ENCODE measurements around the gene HAUS7. TPM values are rescaled to one million over a fixed set of nuclear protein-coding genes. Genes with fewer than 3 reads are reported as not detected.

Gene HAUS7
- total RNA-seq, 1 experiment from 2014 or later = 29.3 TPM

- Histone ChIP-seq H3K27ac (no peak overlapping the region), H4K20me1 (ENCODE audit: insufficient read depth) (no peaks in the 10 kb centered on the region), H3K9me3 (ENCODE audit: insufficient read depth, low read depth) (no peaks in the 10 kb centered on the region), H3K79me2 (ENCODE audit: low read depth) (no peaks in the 10 kb centered on the region), H3K36me3 (ENCODE audit: low read depth) (no peaks in the 10 kb centered on the region), H3K4me3 (no peak overlapping the region), H3F3A (ENCODE audit: insufficient read depth, low read depth) (no peaks in the 10 kb centered on the region), H3K4me2 (no peak overlapping the region), H3K9me2 (ENCODE audit: insufficient read depth) (no peaks in the 10 kb centered on the region), H3K4me1 (replicated peaks; ENCODE audit: insufficient read depth) (no peaks in the 10 kb centered on the region), H3K27me3 (ENCODE audit: insufficient read depth, low read depth) (peaks cover 13% of the 10 kb centered on the region), H2AFZ (no peak overlapping the region)
- no TSS peak for BruUV-seq (replicated peaks)
- POLR2A ChIA-PET (ENCODE audit: unreplicated experiment) = no interaction called here
- intact Hi-C loops (cut with micrococcal nuclease; ENCODE audit: unreplicated experiment) = no loop called here
- no peak for DNase-seq
- CTCF ChIA-PET = interaction anchor here (0.6 kb wide), 1 partner anchor 145 kb away, joined by 3 read pairs; no protein-coding TSS in a partner anchor
- TF ChIP-seq, protein P1, sequence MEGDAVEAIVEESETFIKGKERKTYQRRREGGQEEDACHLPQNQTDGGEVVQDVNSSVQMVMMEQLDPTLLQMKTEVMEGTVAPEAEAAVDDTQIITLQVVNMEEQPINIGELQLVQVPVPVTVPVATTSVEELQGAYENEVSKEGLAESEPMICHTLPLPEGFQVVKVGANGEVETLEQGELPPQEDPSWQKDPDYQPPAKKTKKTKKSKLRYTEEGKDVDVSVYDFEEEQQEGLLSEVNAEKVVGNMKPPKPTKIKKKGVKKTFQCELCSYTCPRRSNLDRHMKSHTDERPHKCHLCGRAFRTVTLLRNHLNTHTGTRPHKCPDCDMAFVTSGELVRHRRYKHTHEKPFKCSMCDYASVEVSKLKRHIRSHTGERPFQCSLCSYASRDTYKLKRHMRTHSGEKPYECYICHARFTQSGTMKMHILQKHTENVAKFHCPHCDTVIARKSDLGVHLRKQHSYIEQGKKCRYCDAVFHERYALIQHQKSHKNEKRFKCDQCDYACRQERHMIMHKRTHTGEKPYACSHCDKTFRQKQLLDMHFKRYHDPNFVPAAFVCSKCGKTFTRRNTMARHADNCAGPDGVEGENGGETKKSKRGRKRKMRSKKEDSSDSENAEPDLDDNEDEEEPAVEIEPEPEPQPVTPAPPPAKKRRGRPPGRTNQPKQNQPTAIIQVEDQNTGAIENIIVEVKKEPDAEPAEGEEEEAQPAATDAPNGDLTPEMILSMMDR (conservative IDR thresholded peaks at IDR 0.05) = no peak
- TF ChIP-seq EZH2 (IDR thresholded peaks at IDR 0.05; ENCODE audit: low read depth) = no peak
Measured at GRCh38 chrX:153515435-153515834, 45.1 kb upstream of the HAUS7 start.

- ChIA-PET CTCF (no interaction called here), POLR2A (ENCODE audit: unreplicated experiment) (interaction anchor here (0.5 kb wide), 1 partner anchor 551 kb away, joined by 3 read pairs; no protein-coding TSS in a partner anchor)
- Histone ChIP-seq H3F3A (ENCODE audit: insufficient read depth, low read depth) (no peaks in the 10 kb centered on the region), H3K27me3 (ENCODE audit: insufficient read depth, low read depth) (peaks cover 11% of the 10 kb centered on the region; the same call in 1 of the 2 replicates), H3K4me3 (no peak overlapping the region), H3K4me1 (replicated peaks; ENCODE audit: insufficient read depth) (no peaks in the 10 kb centered on the region), H3K9me2 (ENCODE audit: insufficient read depth) (no peaks in the 10 kb centered on the region), H3K36me3 (ENCODE audit: low read depth) (no peaks in the 10 kb centered on the region), H3K79me2 (ENCODE audit: low read depth) (no peaks in the 10 kb centered on the region), H3K27ac (no peak overlapping the region), H4K20me1 (ENCODE audit: insufficient read depth) (no peaks in the 10 kb centered on the region), H3K9me3 (ENCODE audit: insufficient read depth, low read depth) (no peaks in the 10 kb centered on the region), H3K4me2 (no peak overlapping the region), H2AFZ (no peak overlapping the region)
- intact Hi-C loops (cut with micrococcal nuclease; ENCODE audit: unreplicated experiment) = no loop called here
- BruUV-seq (replicated peaks) = no TSS peak
- DNase-seq = no peak
- TF ChIP-seq, protein P1 (conservative IDR thresholded peaks at IDR 0.05) = no peak
- no peak for TF ChIP-seq EZH2 (IDR thresholded peaks at IDR 0.05; ENCODE audit: low read depth)
Measured at GRCh38 chrX:153514259-153514658, 43.9 kb upstream of the HAUS7 start.

DNA sequence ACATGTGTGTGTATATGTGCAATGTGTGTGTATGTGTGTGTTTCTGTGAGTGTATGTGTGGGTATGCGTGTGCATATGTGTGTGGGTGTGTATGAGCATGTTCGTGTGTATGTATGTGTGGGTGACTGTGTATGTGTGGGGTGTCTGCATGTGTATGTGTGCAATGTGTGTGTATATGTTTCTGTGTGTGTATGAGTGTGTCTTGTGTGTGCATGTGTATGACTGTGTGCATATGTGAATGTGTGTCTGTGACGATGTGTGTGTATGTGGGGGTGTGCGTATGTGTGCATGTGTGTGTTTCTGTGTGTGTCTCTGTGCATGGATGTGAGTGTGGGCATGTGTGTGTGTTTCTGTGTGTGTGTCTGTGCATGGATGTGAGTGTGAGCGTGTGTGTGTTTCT is 42.9 kb upstream of the HAUS7 start:
- no peaks in the 10 kb centered on the region for H3K79me2 ChIP-seq (ENCODE audit: low read depth)
- ChIA-PET CTCF (no interaction called here), POLR2A (ENCODE audit: unreplicated experiment) (no interaction called here)
- no peaks in the 10 kb centered on the region for H3K9me2 ChIP-seq (ENCODE audit: insufficient read depth)
- peaks cover 6% of the 10 kb centered on the region; the same call in 1 of the 2 replicates for H3K27me3 ChIP-seq (ENCODE audit: insufficient read depth, low read depth)
- DNase-seq = no peak
- TF ChIP-seq, protein P1 (conservative IDR thresholded peaks at IDR 0.05) = no peak
- no peak overlapping the region for H3K4me2 ChIP-seq
- no peak overlapping the region for H3K4me3 ChIP-seq
- H3F3A ChIP-seq (ENCODE audit: insufficient read depth, low read depth) = no peaks in the 10 kb centered on the region
- BruUV-seq (replicated peaks) = no TSS peak
- no peaks in the 10 kb centered on the region for H3K9me3 ChIP-seq (ENCODE audit: insufficient read depth, low read depth)
- no peak overlapping the region for H2AFZ ChIP-seq
- H3K27ac ChIP-seq = no peak overlapping the region
- no peaks in the 10 kb centered on the region for H3K36me3 ChIP-seq (ENCODE audit: low read depth)
- H3K4me1 ChIP-seq (replicated peaks; ENCODE audit: insufficient read depth) = no peaks in the 10 kb centered on the region
- intact Hi-C loops (cut with micrococcal nuclease; ENCODE audit: unreplicated experiment) = no loop called here
- H4K20me1 ChIP-seq (ENCODE audit: insufficient read depth) = no peaks in the 10 kb centered on the region
